Subcutaneous preadipocyte (primary cell): ENCODE data around the gene CPA3. TPM values are rescaled to one million over a fixed set of nuclear protein-coding genes. Genes with fewer than 3 reads are reported as not detected.

Source experiments
- total RNA-seq: library from RNA; depleted of rRNA; stranded (reverse); fragments of >200 nt; gene quantifications from 2 replicates; pipeline ENCODE4 v1.2.3, GENCODE V29; 2012

The CPA3 gene, protein sequence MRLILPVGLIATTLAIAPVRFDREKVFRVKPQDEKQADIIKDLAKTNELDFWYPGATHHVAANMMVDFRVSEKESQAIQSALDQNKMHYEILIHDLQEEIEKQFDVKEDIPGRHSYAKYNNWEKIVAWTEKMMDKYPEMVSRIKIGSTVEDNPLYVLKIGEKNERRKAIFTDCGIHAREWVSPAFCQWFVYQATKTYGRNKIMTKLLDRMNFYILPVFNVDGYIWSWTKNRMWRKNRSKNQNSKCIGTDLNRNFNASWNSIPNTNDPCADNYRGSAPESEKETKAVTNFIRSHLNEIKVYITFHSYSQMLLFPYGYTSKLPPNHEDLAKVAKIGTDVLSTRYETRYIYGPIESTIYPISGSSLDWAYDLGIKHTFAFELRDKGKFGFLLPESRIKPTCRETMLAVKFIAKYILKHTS
- not detected in 2 replicates for total RNA-seq

GRCh38 chr3:148865049-148865448 is at the start of gene CPA3:
Gene CPA3 (plus strand): TSS chr3:148865296. CDS start chr3:148865308, 12 bp downstream.

GRCh38 chr3:148827585-148827984 is 37.5 kb upstream of the CPA3 start, which contains the start of gene CPB1:
Gene CPB1 (plus strand): TSS chr3:148827811. CDS start chr3:148827824, 13 bp downstream.

Other genes starting within 250 kb of the CPA3 start
- 2.7 and 7.3 TPM in 2 replicates for gene AGTR1, start 167.4 kb upstream of the CPA3 start, total RNA-seq
- gene CPB1, start 37.5 kb upstream of the CPA3 start, total RNA-seq, result 0.37 TPM in 1 of 2 replicates, not detected in the other
- 34.2 and 38.9 TPM in 2 replicates for gene GYG1, start 126.2 kb downstream of the CPA3 start, total RNA-seq
- 32.0 and 42.0 TPM in 2 replicates for gene HLTF, start 221.2 kb downstream of the CPA3 start, total RNA-seq